ENCODE data around the gene LRP10.

The LRP10 gene

DNA sequence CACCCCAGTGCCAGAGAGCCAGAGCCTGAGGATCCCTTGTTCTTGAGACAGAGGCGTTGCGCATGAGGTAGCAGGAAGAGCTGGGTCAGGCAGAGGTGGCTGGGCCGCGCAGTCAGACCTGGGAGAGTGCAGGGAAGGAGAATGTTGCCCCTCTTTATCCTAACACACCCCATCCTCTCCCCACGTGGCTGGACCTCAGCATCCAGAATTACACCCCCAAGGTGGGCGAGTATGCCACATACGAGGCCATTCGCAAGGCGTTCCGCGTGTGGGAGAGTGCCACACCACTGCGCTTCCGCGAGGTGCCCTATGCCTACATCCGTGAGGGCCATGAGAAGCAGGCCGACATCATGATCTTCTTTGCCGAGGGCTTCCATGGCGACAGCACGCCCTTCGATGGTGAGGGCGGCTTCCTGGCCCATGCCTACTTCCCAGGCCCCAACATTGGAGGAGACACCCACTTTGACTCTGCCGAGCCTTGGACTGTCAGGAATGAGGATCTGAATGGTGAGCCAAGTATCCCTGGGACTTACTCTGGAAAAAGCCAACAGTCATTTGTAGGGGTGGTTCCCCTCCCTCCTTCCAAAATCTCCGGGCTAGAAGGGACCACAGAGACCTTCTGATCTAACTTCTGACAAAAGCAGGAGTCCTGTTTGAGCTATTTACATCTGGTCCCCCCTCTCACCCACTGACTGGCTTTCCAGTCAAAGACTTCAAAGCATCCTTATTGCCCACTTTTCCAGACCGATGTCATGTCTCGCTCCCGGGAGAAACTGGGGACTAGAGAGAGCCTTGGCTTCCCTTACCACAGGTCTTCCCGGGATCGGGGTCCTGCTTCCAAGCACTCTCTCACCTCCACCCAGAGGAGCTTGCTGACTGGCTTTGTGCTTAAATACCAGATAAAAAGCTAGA, 29.1 kb upstream of the LRP10 start:
- Mint-ChIP-seq H3K27me3 (ENCODE audit: low read depth, poor library complexity) (peaks cover 4% of the 10 kb centered on the region), H3K36me3 (ENCODE audit: low read depth) (peaks cover 59% of the 10 kb centered on the region), H3K27ac (no peak overlapping the region), H3K4me3 (no peak overlapping the region), H3K9me3 (no peaks in the 10 kb centered on the region), H3K4me1 (peaks cover 46% of the 10 kb centered on the region)
- DNase-seq: no peak
- TF ChIP-seq, protein P1, sequence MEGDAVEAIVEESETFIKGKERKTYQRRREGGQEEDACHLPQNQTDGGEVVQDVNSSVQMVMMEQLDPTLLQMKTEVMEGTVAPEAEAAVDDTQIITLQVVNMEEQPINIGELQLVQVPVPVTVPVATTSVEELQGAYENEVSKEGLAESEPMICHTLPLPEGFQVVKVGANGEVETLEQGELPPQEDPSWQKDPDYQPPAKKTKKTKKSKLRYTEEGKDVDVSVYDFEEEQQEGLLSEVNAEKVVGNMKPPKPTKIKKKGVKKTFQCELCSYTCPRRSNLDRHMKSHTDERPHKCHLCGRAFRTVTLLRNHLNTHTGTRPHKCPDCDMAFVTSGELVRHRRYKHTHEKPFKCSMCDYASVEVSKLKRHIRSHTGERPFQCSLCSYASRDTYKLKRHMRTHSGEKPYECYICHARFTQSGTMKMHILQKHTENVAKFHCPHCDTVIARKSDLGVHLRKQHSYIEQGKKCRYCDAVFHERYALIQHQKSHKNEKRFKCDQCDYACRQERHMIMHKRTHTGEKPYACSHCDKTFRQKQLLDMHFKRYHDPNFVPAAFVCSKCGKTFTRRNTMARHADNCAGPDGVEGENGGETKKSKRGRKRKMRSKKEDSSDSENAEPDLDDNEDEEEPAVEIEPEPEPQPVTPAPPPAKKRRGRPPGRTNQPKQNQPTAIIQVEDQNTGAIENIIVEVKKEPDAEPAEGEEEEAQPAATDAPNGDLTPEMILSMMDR (IDR thresholded peaks at IDR 0.05): no peak

DNA sequence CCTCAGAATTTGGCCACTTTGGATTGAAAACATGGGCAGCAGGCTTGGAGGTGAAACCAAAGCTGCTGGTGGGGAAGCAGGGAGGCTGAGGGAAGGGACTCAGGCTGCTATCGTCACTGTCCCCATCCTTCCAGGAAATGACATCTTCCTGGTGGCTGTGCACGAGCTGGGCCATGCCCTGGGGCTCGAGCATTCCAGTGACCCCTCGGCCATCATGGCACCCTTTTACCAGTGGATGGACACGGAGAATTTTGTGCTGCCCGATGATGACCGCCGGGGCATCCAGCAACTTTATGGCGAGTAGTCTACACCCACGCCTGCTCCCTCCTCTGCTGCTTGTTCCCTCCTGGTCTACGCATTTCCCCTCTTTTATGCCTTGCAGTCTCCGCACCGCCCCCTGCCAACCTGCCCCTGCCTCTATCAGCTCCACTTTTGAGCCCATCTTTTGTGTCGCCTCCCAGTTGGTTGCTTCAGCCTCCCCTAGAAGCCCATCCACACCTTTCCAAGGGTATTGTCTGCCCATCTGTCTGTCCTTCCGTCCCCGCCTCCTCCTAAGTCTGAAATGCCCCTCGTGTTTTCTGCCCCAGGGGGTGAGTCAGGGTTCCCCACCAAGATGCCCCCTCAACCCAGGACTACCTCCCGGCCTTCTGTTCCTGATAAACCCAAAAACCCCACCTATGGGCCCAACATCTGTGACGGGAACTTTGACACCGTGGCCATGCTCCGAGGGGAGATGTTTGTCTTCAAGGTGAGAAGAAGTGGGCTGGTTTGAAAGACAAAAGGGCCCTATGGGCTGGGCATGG, 28.2 kb upstream of the LRP10 start:
- Mint-ChIP-seq H3K4me3 (no peak overlapping the region), H3K4me1 (peaks cover 48% of the 10 kb centered on the region), H3K27ac (peak overlapping the region; percentile 75), H3K27me3 (ENCODE audit: low read depth, poor library complexity) (no peaks in the 10 kb centered on the region), H3K36me3 (ENCODE audit: low read depth) (peaks cover 59% of the 10 kb centered on the region), H3K9me3 (no peaks in the 10 kb centered on the region)
- TF ChIP-seq, protein P1 (IDR thresholded peaks at IDR 0.05): no peak
- DNase-seq: no peak

DNA sequence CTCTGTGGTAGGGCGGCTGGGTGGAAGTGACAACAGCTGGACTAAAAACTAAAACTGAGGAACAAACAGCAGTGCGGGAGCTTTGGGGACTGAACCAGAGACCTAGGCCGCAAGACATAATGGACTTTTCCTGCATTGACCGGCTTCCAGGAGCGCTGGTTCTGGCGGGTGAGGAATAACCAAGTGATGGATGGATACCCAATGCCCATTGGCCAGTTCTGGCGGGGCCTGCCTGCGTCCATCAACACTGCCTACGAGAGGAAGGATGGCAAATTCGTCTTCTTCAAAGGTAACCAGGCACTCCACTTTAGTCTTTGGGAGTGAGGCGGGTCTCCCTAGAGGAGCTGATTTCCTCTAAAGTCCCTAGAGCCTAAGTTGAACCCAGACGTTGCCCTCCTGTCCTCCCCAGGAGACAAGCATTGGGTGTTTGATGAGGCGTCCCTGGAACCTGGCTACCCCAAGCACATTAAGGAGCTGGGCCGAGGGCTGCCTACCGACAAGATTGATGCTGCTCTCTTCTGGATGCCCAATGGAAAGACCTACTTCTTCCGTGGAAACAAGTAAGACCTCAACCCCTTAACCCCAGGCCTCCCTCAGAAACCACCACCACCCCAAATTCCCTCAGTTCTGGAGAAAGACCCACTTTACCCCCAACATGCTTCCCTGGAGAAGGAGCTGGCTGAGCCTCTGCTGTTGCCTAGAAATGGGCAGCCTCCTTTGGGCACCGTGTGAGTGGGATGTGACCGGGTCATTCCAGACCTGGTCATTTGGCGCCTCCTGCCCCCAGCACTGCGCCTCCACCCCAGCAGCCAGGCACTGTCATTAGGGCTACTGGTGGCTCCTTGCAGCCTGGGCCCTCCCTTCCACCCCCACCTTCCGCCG, 27.1 kb upstream of the LRP10 start:
- peaks cover 48% of the 10 kb centered on the region for H3K4me1 Mint-ChIP-seq
- peaks cover 59% of the 10 kb centered on the region for H3K36me3 Mint-ChIP-seq (ENCODE audit: low read depth)
- H3K4me3 Mint-ChIP-seq: no peak overlapping the region
- no peak for DNase-seq
- TF ChIP-seq, protein P1 (IDR thresholded peaks at IDR 0.05): no peak
- no peaks in the 10 kb centered on the region for H3K9me3 Mint-ChIP-seq
- no peaks in the 10 kb centered on the region for H3K27me3 Mint-ChIP-seq (ENCODE audit: low read depth, poor library complexity)
- H3K27ac Mint-ChIP-seq: peak overlapping the region; percentile 69

DNA sequence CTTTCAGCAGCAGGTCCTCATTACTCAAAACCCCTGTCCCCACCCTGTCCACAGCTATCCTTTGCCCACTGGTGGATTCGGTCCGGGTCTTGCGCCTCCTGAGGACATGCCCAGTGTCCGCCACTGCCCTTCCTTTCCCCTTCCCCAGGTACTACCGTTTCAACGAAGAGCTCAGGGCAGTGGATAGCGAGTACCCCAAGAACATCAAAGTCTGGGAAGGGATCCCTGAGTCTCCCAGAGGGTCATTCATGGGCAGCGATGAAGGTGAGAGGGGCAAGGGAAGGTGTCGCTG, 26.5 kb upstream of the LRP10 start:
- peaks cover 49% of the 10 kb centered on the region for H3K4me1 Mint-ChIP-seq
- H3K27ac Mint-ChIP-seq: peak overlapping the region; percentile 69
- peaks cover 59% of the 10 kb centered on the region for H3K36me3 Mint-ChIP-seq (ENCODE audit: low read depth)

More for the DNA sequence above, 26.5 kb upstream of the LRP10 start:
- no peak overlapping the region for H3K4me3 Mint-ChIP-seq
- no peak for DNase-seq
- TF ChIP-seq, protein P1 (IDR thresholded peaks at IDR 0.05): no peak
- H3K9me3 Mint-ChIP-seq: no peaks in the 10 kb centered on the region
- H3K27me3 Mint-ChIP-seq (ENCODE audit: low read depth, poor library complexity): no peaks in the 10 kb centered on the region
